Stimulated activated memory B cell treated with anti-CD40 and anti-IgM and Interleukin-4, amounts not matched to agents 10 μg/mL and 1 μg/mL and 100 μg/mL, for 72 hours (primary cell): Measurements from ENCODE around the gene AQP11.
"Not testable (repeated sequence)": the region's sequence is repeated elsewhere in the genome, so short reads cannot be mapped to it uniquely, and the experiment has no call there.

ENCODE experiments used
- ATAC-seq: fragments of 150-1000 bp; cut with Tn5 transposase; 2 replicates; pipeline ENCODE4 v1.10.0; 2021
- H3K27ac Mint-ChIP-seq: one replicate; pipeline ENCODE4 v1.8.0; 2022; ENCODE audit warnings: mild to moderate bottlenecking, mixed read lengths
- H3K27me3 Mint-ChIP-seq: one replicate; pipeline ENCODE4 v1.8.0; 2022; ENCODE audit warnings: mixed read lengths
- H3K36me3 Mint-ChIP-seq: one replicate; pipeline ENCODE4 v1.8.0; 2022; ENCODE audit warnings: mixed read lengths
- H3K4me1 Mint-ChIP-seq: one replicate; pipeline ENCODE4 v1.8.0; 2022; ENCODE audit warnings: mixed read lengths
- H3K4me3 Mint-ChIP-seq: one replicate; pipeline ENCODE4 v1.8.0; 2022; ENCODE audit warnings: mild to moderate bottlenecking, moderate library complexity, mixed read lengths
- H3K9me3 Mint-ChIP-seq: one replicate; pipeline ENCODE4 v1.8.0; 2022; ENCODE audit warnings: mixed read lengths

The AQP11 gene, protein sequence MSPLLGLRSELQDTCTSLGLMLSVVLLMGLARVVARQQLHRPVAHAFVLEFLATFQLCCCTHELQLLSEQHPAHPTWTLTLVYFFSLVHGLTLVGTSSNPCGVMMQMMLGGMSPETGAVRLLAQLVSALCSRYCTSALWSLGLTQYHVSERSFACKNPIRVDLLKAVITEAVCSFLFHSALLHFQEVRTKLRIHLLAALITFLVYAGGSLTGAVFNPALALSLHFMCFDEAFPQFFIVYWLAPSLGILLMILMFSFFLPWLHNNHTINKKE

DNA sequence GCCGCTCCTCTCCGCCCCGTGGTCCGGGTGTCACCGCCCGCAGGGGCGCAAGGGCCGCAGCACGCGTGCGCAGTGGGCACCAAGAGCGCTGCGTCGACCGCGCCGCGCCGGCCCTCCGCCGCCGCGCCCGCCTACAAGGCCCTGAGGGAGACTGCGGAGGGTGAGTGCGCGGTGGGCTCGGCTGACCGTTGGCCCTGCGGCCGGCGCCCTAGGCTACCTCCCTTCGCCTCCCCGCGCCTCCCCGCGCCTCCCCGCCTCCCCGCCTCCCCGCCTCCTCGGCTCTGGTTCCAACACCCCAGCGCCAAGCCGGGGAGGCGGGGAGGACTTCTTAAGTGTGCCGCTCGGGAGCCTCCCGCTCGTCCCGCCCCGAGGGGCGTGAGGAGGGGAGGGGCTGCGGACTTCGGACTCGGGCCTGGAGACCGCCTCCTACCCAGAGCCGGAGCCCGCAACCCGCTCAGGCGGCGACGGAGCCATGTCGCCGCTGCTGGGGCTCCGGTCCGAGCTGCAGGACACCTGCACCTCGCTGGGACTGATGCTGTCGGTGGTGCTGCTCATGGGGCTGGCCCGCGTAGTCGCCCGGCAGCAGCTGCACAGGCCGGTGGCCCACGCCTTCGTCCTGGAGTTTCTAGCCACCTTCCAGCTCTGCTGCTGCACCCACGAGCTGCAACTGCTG lies at the start of gene AQP11:
AQP11 (plus strand) TSS at position 433 of the 673 bp plus-strand sequence; CDS start at position 473, 40 bp downstream.
- Mint-ChIP-seq H3K36me3 (no peaks in the 10 kb centered on the region), H3K4me1 (peaks cover 20% of the 10 kb centered on the region), H3K27ac (peak within 1 kb of the TSS; percentile 74), H3K4me3 (peak within 1 kb of the TSS; percentile 92), H3K9me3 (no peaks in the 10 kb centered on the region), H3K27me3 (peaks cover 21% of the 10 kb centered on the region)
- peak; percentile 93 for ATAC-seq

DNA sequence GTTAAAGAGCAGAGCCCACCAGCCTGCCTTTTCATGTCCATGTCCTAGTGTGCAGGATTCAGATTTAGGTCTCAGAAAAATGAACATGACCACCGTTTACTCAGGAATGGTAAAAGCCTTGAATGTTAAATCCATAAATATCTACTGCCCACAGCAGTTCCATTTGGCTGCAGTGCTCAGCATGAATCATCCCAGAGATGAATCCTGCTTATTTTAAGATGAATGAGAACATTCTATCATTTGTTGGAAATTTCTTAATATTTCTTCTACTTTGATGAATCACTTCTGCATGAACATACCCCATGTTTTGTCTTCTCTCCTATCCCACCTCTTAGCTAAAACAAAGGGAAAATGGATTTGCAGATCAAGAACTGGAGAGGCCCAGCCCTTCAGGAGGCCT lies 47.5 kb upstream of the AQP11 start:
- no peaks in the 10 kb centered on the region for H3K4me1 Mint-ChIP-seq
- no peak overlapping the region for H3K27ac Mint-ChIP-seq
- no peak overlapping the region for H3K4me3 Mint-ChIP-seq
- no peak for ATAC-seq
- H3K9me3 Mint-ChIP-seq: no peaks in the 10 kb centered on the region
- H3K36me3 Mint-ChIP-seq: no peaks in the 10 kb centered on the region
- H3K27me3 Mint-ChIP-seq: no peaks in the 10 kb centered on the region

GRCh38 chr11:77547047-77547836 lies 42.5 kb upstream of the AQP11 start:
- Mint-ChIP-seq H3K4me3 (no peak overlapping the region), H3K4me1 (peaks cover 8% of the 10 kb centered on the region), H3K36me3 (no peaks in the 10 kb centered on the region), H3K9me3 (no peaks in the 10 kb centered on the region), H3K27me3 (no peaks in the 10 kb centered on the region), H3K27ac (no peak overlapping the region)
- no peak for ATAC-seq

DNA sequence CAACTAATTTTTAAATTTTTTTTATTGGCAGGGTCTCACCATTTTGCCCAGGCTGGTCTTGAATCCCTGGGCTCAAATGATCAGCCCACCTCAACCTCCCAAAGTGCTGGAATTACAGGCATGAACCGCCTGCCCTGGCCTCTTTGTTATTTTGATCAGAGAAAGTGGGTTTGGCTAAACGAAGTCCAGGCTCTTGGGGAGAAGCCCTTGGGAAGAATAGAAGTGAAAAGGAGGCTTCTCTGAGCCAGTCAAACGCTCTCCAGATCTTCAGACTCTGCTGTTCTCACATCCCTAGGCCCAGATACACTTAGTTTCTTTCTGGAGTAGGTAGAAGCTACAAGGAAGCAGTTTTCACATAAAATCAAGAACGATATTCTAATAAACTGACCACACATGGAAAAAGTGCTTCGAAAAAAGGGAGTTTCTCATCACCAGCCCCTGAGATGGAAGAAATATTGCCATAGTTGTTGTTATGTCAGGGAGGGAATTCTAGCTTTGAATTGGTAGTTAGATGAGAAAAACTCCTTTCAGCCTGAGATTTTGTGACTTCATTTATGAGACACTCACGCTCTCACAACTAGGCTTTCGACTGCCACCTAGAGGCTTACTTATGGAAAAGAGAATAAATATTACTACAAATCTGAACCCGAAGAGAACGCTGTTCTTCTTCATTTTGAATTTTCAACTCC lies 41.7 kb upstream of the AQP11 start:
- no peaks in the 10 kb centered on the region for H3K9me3 Mint-ChIP-seq
- no peak overlapping the region for H3K27ac Mint-ChIP-seq
- peaks cover 8% of the 10 kb centered on the region for H3K4me1 Mint-ChIP-seq
- ATAC-seq: no peak
- H3K36me3 Mint-ChIP-seq: no peaks in the 10 kb centered on the region
- no peak overlapping the region for H3K4me3 Mint-ChIP-seq
- no peaks in the 10 kb centered on the region for H3K27me3 Mint-ChIP-seq

DNA sequence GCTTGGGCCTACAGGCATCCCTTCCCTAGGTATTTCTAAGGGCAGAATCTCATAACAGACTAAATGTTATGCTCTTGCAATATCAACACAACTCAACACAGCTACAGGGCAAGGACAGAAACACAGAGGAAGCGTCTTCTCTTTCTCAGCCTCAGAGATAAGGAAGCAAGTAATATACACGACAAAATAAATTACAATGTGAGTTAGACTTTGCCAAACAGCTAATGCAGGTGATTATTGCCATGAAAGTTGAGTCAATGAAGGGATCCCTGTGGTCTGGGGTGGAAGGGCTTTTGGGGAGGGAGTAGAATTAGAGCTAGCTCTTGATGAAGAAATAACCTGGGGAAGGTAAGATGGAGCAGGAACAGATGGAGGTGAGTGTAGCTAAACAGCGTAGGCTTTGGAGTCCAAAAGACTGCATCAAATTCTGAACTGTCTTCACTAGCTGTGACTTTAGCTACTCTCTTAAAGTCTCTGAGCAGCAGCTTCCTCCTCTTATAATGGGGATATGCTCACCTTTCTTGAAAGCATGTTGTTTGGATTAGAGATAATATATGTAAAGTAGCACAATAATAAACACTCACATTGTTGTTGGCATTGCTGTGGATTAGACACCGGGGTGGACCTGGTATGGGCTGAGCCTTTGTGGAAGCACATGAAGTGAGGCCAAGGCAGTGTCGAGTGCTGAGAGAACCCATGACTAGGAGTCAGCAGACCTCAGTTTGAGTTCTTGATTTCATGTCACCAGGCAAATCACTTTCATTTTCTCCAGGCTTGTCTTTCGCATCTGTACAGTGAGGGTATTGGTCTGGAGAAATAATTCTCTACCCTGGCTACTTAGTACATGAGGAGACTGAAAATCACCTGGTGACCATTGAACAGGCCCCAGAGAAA lies 41.0 kb upstream of the AQP11 start:
- no peak overlapping the region for H3K27ac Mint-ChIP-seq
- no peak for ATAC-seq

DNA sequence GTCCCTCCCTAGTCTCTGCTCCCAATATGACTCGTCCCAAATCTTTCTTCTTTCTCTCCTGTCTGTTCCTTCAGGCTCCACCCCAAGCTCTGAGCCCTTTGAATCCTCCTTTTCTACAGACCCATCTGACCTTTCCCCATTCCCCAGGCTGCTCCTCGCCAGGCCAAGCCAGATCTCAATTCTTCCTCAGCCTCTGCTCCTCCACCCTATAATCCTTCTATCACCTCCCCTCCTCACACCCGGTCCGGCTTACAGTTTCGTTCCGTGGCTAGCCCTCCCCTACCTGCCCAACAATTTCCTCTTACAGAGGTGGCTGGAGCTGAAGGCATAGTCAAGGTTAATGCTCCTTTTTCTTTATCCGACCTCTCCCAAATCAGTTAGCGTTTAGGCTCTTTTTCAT lies 38.3 kb upstream of the AQP11 start:
- H3K27ac Mint-ChIP-seq, H3K4me1 Mint-ChIP-seq, H3K27me3 Mint-ChIP-seq, H3K4me3 Mint-ChIP-seq, H3K36me3 Mint-ChIP-seq, ATAC-seq, H3K9me3 Mint-ChIP-seq: not testable (repeated sequence)

More for the DNA sequence above, 41.0 kb upstream of the AQP11 start:
- Mint-ChIP-seq H3K4me1 (peaks cover 8% of the 10 kb centered on the region), H3K4me3 (no peak overlapping the region), H3K27me3 (no peaks in the 10 kb centered on the region), H3K9me3 (no peaks in the 10 kb centered on the region), H3K36me3 (no peaks in the 10 kb centered on the region)

GRCh38 chr11:77557553-77557952 lies 32.2 kb upstream of the AQP11 start:
- no peaks in the 10 kb centered on the region for H3K36me3 Mint-ChIP-seq
- H3K4me1 Mint-ChIP-seq: no peaks in the 10 kb centered on the region
- peaks cover 4% of the 10 kb centered on the region for H3K9me3 Mint-ChIP-seq
- ATAC-seq: no peak
- no peak overlapping the region for H3K27ac Mint-ChIP-seq
- no peaks in the 10 kb centered on the region for H3K27me3 Mint-ChIP-seq
- no peak overlapping the region for H3K4me3 Mint-ChIP-seq

DNA sequence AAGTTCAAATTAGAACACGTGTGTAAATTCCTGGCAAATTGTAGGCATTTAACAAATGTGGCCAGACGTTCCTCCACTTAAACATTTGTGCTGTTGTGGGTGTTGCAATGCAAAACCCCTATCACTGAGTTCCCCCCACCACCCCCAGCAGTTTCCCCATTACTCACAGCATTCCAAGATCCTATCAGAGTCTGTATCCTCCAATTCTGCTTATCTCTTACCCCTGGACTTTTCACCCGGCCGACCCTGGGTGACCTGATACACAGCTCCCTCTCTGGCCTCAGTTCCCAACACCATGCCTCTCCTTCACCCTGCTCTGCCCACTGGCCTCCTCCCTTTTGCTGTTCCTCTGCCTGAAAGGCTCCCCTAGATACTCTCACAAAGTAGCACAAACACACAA lies 31.4 kb upstream of the AQP11 start:
- no peak overlapping the region for H3K4me3 Mint-ChIP-seq
- peaks cover 6% of the 10 kb centered on the region for H3K9me3 Mint-ChIP-seq
- H3K4me1 Mint-ChIP-seq: no peaks in the 10 kb centered on the region
- no peaks in the 10 kb centered on the region for H3K36me3 Mint-ChIP-seq
- ATAC-seq: no peak
- H3K27ac Mint-ChIP-seq: no peak overlapping the region
- H3K27me3 Mint-ChIP-seq: no peaks in the 10 kb centered on the region

DNA sequence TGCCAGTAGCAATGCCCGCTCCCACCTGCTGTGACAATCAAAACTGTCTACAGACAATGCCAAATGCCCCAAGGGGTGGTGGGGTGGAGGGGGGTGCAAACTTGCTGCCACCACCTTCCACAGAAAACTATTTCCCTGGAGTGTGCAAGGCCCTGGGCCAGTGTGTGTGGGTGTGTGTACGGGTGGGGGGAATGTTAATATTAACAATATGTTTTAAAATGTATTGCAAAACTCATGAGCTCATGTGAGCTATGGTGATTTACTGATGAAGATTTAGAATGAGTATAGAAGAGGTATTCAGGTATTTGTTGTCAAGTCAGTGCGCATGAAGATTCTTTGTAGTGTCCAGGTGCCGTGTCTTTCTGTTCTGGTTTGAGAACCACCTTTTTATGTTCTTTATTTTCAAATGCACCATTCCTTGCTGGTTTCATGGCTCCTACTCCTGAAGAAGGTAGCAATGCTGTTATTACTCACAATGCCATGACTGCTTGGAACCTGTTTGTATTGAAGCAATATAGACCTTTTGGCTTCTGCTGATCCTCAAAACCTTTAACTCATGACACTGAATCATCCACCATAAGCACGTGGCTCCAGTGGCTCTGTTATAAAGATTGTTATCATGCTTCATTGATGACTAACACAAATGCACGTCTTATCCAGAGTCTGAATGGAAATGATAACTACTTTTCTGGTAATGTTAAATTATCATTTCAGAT lies 29.9 kb upstream of the AQP11 start:
- Mint-ChIP-seq H3K4me3 (no peak overlapping the region), H3K9me3 (peaks cover 7% of the 10 kb centered on the region), H3K4me1 (no peaks in the 10 kb centered on the region), H3K27ac (no peak overlapping the region), H3K36me3 (no peaks in the 10 kb centered on the region), H3K27me3 (peaks cover 9% of the 10 kb centered on the region)
- no peak for ATAC-seq

- Mint-ChIP-seq H3K4me1 (no peaks in the 10 kb centered on the region), H3K27ac (no peak overlapping the region), H3K9me3 (peaks cover 6% of the 10 kb centered on the region), H3K36me3 (no peaks in the 10 kb centered on the region), H3K27me3 (peaks cover 14% of the 10 kb centered on the region), H3K4me3 (no peak overlapping the region)
- ATAC-seq: no peak
Observed at GRCh38 chr11:77560605-77561004, 29.1 kb upstream of the AQP11 start.

DNA sequence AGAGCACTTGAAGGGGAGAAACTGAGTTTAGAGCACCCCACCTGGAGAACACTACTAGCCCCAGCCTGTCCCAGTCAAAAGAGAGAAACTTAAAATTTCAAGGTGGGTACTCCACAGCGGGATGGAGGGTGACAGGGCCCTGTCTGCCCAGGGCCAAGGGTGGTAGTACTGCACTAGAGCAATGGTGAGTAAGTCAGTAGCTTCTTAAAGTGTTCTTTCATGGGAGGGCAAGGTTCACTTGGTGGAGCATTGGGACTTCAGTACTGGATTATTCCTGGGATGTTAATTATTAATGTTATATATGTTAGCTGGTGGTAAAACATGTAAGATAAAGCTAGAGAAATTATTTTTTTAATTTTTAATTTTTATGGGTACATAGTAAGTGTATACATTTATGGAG lies 28.5 kb upstream of the AQP11 start:
- no peak for ATAC-seq
- H3K4me1 Mint-ChIP-seq: no peaks in the 10 kb centered on the region
- H3K27me3 Mint-ChIP-seq: peaks cover 17% of the 10 kb centered on the region
- H3K9me3 Mint-ChIP-seq: peaks cover 6% of the 10 kb centered on the region
- no peak overlapping the region for H3K4me3 Mint-ChIP-seq
- H3K36me3 Mint-ChIP-seq: no peaks in the 10 kb centered on the region
- H3K27ac Mint-ChIP-seq: no peak overlapping the region

- no peak for ATAC-seq
- H3K4me3 Mint-ChIP-seq: no peak overlapping the region
- peaks cover 3% of the 10 kb centered on the region for H3K9me3 Mint-ChIP-seq
- peaks cover 5% of the 10 kb centered on the region for H3K36me3 Mint-ChIP-seq
- H3K27ac Mint-ChIP-seq: no peak overlapping the region
- H3K27me3 Mint-ChIP-seq: peaks cover 50% of the 10 kb centered on the region
- no peaks in the 10 kb centered on the region for H3K4me1 Mint-ChIP-seq
Observed at GRCh38 chr11:77568306-77568705, 21.4 kb upstream of the AQP11 start.

GRCh38 chr11:77568916-77569675 lies 20.7 kb upstream of the AQP11 start:
- Mint-ChIP-seq H3K36me3 (peaks cover 5% of the 10 kb centered on the region), H3K27ac (no peak overlapping the region), H3K9me3 (peaks cover 3% of the 10 kb centered on the region), H3K4me1 (no peaks in the 10 kb centered on the region), H3K27me3 (peaks cover 49% of the 10 kb centered on the region), H3K4me3 (no peak overlapping the region)
- no peak for ATAC-seq
